Epithelial cell of proximal tubule (primary cell): ENCODE data around the gene IQCF2. TPM values are rescaled to one million over a fixed set of nuclear protein-coding genes. Genes with fewer than 3 reads are reported as not detected.

Source experiments
- DNase-seq: peaks from one replicate; pipeline ENCODE4 v3.0.0-alpha.2; 2011; ENCODE audit warnings: low read depth
- H3K4me3 ChIP-seq: 2 replicates; pipeline ENCODE4 v1.5.1; 2011; ENCODE audit warnings: low read depth, mild to moderate bottlenecking, low read length
- total RNA-seq: library from RNA; depleted of rRNA; stranded (reverse); fragments of >200 nt; gene quantifications from 2 replicates; pipeline ENCODE4 v1.2.3, GENCODE V29; 2015
- TF ChIP-seq, protein P1 (sequence below): conservative IDR thresholded peaks from 2 replicates; pipeline ENCODE4 v1.5.1; 2012; ENCODE audit warnings: low read depth, mild to moderate bottlenecking, low read length

The IQCF2 gene
- not detected in 2 replicates for total RNA-seq

DNA sequence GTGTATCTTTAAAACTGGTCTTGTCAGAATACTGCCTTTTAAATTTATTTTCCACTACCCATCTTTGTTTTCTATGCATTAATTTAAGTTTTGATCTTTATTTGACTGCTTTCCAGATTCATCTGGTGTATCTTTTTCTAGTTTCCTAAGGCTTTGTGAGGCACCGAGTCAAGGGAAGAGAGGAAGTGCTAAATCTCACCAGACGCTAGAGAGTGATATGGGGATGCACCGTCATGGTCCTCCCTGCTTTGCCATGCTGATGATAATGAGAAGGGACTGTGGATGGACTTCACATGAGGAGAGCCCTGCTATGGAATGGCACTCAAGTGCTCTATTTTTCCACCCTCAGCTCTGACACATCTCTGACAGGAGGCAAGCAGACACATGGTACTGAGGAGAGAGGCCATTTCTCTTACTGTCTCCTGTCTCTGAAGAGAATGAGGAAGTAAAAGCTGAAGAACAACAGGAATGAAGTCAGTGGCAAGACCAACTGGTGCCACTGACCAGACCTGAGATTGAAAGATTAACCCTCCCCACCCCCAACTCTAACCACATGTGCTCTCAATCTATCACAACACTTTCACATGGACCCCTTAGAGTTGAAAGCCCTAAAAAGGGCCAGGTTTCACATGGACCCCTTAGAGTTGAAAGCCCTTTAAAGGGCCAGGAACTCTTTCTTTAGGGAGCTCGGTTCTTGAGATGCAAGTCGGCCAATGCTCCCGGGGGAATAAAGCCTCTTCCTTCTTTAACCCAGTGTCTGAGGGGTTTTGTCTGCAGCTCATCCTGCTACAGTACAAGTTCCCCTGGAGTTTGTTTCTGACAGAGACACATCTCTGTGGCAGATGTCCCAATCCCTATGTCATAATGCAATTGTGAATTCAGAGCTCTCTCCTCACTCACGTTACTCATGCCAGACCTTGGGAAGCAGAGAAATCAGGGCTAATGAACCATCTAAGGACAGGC lies at the start of gene IQCF2:
TSS of gene IQCF2 (plus strand) at position 913 of the 963 bp plus-strand sequence. CDS start 52 bp downstream, outside the sequence.
- TF ChIP-seq, protein P1, sequence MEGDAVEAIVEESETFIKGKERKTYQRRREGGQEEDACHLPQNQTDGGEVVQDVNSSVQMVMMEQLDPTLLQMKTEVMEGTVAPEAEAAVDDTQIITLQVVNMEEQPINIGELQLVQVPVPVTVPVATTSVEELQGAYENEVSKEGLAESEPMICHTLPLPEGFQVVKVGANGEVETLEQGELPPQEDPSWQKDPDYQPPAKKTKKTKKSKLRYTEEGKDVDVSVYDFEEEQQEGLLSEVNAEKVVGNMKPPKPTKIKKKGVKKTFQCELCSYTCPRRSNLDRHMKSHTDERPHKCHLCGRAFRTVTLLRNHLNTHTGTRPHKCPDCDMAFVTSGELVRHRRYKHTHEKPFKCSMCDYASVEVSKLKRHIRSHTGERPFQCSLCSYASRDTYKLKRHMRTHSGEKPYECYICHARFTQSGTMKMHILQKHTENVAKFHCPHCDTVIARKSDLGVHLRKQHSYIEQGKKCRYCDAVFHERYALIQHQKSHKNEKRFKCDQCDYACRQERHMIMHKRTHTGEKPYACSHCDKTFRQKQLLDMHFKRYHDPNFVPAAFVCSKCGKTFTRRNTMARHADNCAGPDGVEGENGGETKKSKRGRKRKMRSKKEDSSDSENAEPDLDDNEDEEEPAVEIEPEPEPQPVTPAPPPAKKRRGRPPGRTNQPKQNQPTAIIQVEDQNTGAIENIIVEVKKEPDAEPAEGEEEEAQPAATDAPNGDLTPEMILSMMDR, result no peak
- no peak within 1 kb of the TSS for H3K4me3 ChIP-seq
- no peak for DNase-seq

DNA sequence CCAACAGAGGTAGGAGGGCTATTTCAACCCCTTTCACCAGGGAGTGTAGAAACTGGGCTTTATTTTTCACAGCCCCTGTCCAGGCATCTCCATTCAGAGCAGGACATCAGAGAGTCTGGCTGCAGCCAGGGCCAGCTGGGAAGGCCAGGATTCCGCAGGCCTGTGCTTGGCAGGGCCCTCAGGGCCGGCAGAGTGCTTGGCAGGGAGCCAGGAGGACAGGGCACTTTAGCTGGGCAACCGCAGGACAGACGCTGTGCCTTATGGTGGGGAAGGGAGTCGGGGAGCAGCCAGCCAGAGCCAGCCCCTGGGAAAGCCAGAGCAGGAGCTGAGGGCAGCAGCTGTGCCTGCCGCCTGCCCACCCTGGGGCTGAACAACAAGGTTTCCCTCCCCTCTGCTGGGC lies 47.9 kb upstream of the IQCF2 start:
- DNase-seq, result no peak
- TF ChIP-seq, protein P1, result no peak
- no peak overlapping the region for H3K4me3 ChIP-seq

DNA sequence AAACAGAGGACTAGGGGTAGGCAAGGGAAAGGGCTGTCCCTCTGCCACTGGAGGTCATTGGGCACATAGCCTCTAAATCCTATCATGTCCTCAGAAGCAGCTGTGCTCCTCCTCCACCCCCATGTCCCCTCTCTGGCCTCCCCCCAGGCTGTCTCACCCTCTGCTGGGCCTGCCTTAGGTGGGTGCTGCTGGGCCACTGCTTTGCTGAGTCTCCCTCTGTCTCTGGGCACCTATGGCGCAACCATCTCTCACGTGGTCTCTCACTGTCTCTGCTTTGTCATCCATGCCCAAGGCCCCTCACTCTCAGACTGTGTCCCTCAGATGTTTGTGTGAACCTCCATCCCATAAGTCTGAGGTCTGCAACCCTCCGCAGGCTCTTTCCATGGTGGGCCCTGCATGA lies 47.4 kb upstream of the IQCF2 start:
- DNase-seq, result no peak
- TF ChIP-seq, protein P1, result no peak
- H3K4me3 ChIP-seq, result no peak overlapping the region

DNA sequence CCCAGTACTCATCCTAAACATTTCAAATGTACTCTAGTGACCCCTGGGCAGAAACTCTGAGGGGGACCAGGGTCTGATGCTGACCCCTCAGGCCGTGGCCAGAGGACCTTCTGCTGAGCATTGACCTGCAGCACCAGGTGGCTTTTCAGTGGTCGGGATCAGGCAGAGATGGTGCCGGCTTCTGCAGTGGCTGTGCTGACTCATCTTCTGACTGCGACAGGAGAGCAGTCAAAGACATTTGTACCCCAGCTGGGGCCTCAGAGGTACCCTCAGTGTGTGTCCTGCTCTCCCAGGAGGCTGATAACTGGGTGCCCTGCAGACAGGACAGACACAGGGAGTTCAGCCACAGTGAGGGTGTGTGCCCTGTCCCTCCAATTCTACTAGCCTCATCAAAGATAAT lies 45.8 kb upstream of the IQCF2 start:
- H3K4me3 ChIP-seq, result no peak overlapping the region
- TF ChIP-seq, protein P1, result no peak
- DNase-seq, result no peak

DNA sequence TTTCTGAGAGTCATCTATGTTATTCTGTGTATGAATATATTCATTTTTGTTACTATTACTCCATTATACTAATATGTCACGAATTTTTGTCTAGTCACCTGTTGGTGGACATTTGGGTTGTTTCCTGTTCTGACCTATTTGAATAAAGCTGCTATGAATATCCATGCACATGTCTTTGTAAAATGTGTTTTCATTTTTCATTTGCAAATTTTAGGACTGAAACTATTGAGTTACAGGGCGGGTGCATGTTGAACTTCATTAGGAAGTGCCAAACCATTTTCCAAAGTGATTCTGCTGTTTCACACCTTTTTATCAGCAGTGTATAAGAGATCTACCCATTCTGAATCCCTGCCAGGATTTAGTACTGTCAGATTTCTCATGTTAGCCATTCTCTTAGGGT lies 44.7 kb upstream of the IQCF2 start:
- no peak overlapping the region for H3K4me3 ChIP-seq
- TF ChIP-seq, protein P1, result no peak
- no peak for DNase-seq

DNA sequence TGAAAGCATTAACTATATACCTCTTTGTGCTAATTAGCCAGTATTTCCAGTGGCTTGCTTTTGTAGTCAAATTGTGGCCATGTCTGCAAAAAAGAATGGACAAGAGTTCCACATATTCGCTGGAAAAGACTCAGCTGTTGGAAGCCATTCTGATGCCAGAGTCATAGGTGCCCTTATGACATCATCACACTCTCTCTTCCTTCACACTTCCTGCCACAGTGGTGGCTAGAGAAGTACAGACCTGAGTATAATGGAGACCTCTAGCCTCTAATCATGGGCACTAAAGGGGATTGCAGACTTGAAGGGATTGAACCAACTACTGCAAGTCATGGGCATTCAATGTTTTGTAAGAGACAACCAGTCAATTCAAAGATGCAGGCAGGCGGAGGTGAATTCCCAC lies 44.0 kb upstream of the IQCF2 start:
- no peak for DNase-seq
- TF ChIP-seq, protein P1, result no peak
- no peak overlapping the region for H3K4me3 ChIP-seq
